Posterior vena cava (tissue), 2 donors: Measurements from ENCODE around the gene IL21R. TPM values are rescaled to one million over a fixed set of nuclear protein-coding genes. Genes with fewer than 3 reads are reported as not detected.
"Not testable (repeated sequence)": the region's sequence is repeated elsewhere in the genome, so short reads cannot be mapped to it uniquely, and the experiment has no call there.

Source experiments
- DNase-seq: peaks from one replicate; pipeline ENCODE4 v3.0.0-alpha.2; 2020; ENCODE audit warnings: low spot score
- intact Hi-C, 2 donors: fragments of 100-400 bp; cut with DNase I; formaldehyde crosslinking; loops; one replicate each; pipeline versions ENCODE4 v1.14.1 to v1.14.2; 2022 to 2023
- total RNA-seq, 2 donors: library from RNA; stranded (reverse); fragmentation: NEBNext Ultra II Directional; extraction: Animal tissue kit (Norgen Biotek cat#: 25700); gene quantifications; one replicate each; pipeline ENCODE4 v1.2.1, GENCODE V29; 2021
- donor health status: DM: yes; HTN: yes; CAD: no.
- donor health status: DM: yes; HTN: yes; CAD: no.

Gene IL21R
- total RNA-seq, 2 donors from 2014 or later, result 0.24 to 0.56 TPM

GRCh38 chr16:27398341-27398893, 3.6 kb upstream of the IL21R start:
- intact Hi-C loops, DNase-seq: not testable (repeated sequence)

DNA sequence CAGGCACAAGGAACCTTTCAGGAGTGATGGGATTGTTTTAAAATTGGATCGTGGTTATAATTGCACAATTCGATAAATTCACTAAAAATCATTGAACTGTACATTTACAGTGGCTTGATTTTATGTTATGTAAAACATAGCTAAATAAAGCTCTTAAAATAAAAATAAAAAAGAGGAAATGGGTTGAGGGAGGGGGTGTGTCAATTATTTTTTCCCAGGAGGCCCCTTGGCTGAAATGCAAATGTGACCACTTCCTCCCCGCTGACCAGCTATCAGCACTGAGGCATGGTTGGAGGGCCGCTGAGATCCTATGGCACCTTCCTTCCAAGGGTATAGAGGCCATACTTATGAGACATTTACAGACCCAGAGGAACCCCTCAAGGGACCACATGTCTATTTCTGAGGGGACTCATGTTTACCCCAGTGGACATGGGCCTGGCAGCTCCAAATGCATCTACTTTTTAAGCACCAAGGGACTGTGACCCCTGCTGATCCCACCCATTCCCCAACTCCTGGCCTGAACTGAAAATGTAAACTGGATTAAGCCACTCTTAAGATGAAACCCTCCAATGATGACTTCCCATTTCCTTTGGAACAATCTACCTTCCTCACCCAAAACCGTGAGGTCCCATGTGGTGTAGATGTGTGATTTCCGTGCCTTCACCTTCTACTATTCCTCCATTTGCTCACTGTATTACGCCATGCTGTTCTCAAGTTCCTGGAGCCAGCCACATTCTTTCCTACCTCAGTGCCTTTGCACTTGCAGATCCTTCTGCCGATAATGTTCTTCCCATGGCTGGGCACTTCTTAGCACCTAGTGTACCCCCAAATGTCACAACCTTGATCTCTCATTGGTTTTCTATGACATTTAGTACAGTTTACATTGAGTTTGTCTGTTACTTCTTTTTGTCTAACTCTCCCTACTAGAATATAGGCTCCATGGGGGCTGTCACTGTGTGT, 2.8 kb upstream of the IL21R start:
- no peak for DNase-seq
- intact Hi-C loops, result no loop called here

- intact Hi-C loops, result no loop called here
- no peak for DNase-seq
Measured at GRCh38 chr16:27399969-27400368, 2.0 kb upstream of the IL21R start.

DNA sequence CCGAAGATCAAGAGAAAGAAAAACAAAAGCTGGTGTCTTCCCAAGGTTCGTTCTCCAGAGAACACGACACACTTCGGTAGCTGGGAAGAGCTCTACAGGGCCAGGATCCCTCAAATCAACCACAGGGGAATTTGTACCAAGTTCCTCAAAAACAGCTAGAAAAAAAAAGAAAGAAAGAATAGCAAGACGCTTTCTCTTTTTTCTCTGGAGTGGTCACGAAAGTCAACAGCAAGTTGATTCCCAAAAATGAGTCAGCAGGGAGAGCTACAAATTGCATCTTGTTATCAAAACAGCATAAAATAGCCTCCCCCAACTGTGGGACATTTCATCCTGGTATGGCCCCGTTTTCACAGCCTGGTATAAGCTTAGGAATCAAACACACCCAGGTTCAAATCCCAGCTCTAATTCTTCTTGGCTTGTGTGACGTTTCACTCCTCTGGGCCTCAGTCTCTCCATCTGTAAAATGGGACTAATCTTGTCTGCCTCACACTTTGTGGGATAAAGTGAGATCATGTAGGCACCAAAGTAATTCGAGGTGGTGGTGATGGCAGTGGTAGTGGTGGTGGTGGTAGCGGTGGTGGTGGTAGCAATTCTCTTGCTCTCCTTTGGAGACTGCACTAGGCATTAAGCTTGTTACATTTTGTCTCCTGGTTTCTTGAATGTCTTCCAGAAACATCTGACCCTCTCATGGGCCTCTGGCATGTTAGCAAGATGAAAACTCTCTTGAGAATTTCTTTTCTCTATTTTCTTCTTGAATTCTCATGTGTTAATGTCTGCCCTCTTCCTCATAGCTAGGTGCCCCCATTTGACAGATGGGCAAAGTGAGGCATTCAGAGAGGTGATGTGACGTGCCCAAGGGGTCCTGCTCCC, 988 bp upstream of the IL21R start:
- intact Hi-C loops, result no loop called here
- DNase-seq, result no peak

- intact Hi-C loops, result no loop called here
Measured at GRCh38 chr16:27402569-27402963, 592 bp downstream of the IL21R start.

DNA sequence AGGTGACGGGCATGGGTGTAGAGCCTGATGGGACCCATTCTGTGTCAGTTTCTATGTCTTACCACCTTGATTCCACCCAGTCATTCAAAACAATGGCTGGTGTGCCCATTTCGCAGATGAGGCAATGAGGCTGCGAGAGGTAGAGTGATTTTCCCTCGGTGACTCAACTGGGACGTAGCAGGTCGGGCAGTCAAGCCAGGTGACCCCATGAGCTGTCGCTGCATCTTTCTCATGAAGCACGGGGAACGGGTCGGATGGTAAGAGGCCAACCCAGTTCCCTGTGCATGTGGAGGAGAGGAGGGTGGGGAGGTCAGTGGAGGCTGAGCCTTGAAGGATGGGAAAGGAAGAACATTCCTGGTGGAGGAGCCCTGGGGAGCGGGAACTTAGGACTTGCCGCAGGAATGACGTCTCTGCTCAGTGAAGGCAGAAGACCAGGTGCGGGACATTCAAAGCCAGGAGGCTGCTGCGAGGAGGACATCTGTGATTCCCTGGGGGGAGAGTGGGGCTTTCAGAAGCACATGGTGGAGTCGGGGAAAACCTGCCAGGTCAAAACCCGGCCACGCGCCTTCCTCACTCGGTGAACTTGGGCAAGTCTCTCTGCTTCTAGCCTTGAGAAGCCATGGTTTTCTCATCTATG, 1.1 kb downstream of the IL21R start:
- intact Hi-C loops, result no loop called here
- no peak for DNase-seq

More at GRCh38 chr16:27402569-27402963, 592 bp downstream of the IL21R start:
- DNase-seq, result no peak

DNA sequence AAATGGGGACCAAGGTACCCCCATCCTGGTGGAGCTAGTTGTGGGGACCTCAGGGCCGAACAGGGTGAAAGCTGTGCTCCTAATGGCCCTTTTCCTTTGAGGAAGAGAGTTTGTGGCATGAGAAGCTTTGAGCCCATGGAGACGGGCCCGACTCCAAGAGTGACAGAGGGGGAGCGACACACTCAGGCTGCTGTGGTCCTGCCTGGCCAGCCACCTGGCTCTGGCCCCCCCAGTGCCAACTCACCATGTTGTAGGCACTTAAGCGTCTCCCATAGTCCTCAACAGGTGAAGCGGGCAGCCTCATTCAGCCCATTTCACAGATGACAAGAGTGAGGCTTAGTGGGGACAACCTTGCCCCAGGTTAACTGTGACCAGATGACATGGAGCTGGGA, 1.6 kb downstream of the IL21R start:
- intact Hi-C loops, result no loop called here
- DNase-seq, result no peak

DNA sequence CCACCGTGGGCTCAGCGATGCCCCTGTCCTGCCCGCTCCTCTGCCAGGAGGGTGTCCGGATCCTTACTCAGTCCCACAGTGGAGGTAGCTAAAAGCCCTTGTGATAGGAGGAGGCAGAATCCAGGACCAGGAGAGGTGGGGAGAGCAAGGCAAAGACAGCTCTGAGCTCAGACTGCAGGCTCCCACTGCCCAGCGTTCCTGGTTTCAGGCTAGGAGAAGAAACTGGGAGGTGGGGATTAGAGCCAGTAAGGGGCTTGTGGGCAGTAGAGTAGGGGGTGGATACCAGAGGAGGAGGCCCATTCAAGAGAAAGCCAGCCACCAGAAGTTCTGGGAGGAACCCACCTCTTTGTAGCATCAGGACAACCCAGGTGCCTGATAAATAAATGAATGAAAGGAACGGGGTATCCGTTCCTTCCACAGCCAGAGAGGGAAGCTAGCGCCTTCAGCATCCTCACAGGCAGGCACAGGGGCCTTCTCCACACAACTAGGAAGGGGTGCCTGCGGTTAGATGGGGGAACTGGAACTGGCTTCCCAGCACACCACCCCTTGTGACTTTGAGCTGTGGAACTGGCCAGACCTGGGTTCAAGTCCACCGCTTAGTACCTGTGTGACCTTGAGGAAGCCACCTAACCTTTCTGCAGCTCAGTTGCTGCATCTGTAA, 2.3 kb downstream of the IL21R start:
- DNase-seq, result no peak
- intact Hi-C loops, result no loop called here

DNA sequence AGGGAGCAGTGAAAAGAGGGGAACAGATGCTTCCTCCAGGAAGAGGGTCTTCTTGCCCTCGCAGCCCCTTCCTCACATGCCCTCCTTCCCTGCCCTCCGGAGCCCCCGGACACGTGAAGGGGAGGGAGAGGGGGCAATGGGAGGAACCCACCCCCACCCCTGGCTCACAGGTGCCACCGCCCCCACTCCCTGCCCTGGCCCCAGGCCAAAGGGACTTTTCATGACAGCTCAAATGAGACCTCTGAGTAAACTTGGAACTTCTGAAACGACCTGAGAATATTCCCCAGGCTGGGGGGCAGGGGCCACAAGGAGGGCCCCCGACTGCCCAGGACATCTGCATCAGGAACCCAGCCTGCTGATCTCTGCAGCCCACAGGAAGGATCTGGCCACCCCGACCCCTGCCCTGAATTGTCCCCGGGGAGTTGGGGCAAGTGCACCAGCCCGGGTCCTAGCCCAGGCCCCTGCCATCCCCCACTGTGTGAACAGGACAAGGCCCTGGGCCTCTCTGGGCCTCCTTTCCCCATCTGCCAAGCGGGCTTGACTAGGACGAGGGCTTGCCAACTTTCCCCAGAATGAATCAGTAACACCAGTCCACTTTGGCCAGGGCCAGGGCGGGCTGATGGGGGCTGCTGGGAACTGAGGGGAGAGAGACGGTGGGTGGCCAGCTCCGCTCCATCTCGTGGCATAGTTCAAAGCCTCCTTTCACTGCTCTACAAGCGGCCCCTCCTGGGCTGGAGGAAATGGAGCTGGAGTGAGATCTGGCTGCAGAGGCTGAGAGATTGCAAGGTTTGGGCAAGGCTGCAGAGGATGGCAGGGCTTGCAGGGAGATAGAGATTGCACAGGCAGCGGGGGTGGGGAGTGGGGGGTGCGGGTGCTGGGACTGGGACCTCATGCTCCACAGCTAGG, 3.8 kb downstream of the IL21R start:
- intact Hi-C loops, result no loop called here
- no peak for DNase-seq

- DNase-seq, result no peak
- intact Hi-C loops, result no loop called here
Measured at GRCh38 chr16:27406511-27407128, 4.6 kb downstream of the IL21R start.

DNA sequence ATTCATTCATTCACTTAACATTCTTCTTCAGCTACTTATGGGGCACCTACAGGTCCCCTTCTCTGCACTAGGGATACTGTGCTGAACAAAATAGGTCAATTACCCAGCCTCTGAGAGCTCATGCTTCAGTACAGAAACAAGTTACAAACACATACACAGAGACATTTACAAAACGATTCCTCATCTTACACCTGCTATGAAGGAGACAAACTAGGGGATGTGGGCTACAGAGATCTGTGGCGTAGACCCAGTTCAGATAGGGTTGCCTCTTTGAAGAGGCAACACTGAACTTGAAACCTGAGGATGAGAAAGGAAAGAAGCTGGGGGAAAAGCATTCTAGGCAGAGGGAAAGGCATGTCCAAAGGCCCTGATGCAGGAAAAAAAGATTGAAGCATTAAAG, 5.2 kb downstream of the IL21R start:
- intact Hi-C loops, result no loop called here
- DNase-seq, result no peak

GRCh38 chr16:27408012-27408601, 6.1 kb downstream of the IL21R start:
- no peak for DNase-seq
- intact Hi-C loops, result no loop called here

DNA sequence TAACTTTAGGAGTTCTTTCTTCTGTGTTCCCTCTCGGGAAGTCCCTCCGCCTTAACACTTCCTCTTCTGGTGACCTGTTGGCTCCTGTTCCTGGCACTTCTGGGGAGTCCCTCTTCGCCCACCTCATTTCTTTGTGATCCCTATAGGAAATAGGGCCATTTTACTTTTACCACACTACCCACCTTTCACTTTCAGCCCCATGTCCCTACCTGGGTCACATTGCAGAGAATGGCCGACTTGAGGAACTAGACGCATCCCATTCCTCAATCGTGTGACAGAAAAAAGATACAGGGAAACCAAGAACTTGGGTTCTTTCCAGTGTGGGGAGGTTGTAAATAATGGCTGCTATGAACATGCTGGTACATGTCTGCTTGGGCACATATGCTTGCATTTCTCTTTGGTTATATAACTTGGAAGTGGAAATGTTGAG, 6.6 kb downstream of the IL21R start:
- intact Hi-C loops, result no loop called here
- DNase-seq, result no peak

GRCh38 chr16:27409958-27410357, 8.0 kb downstream of the IL21R start:
- intact Hi-C loops, DNase-seq: not testable (repeated sequence)

DNA sequence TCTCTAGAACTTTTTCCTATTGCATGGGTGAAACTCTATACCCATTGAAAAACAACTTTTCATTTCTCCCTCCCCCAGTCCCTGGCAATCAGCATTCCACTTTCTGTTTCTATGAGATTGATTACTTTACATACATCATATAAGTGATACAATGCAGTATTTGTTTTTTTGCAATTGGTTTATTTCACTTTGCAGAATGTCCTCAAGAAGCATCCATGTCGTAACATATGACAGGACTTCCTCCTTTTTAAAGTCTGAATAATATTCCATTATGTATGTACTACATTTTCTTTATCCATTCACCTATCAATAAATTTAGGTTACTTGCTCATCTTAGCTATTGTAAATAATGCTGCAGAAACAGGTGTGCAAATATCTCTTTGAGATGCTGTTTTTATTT, 8.8 kb downstream of the IL21R start:
- intact Hi-C loops, result no loop called here
- no peak for DNase-seq

GRCh38 chr16:27413956-27414355, 12.0 kb downstream of the IL21R start:
- intact Hi-C loops, result no loop called here
- no peak for DNase-seq

DNA sequence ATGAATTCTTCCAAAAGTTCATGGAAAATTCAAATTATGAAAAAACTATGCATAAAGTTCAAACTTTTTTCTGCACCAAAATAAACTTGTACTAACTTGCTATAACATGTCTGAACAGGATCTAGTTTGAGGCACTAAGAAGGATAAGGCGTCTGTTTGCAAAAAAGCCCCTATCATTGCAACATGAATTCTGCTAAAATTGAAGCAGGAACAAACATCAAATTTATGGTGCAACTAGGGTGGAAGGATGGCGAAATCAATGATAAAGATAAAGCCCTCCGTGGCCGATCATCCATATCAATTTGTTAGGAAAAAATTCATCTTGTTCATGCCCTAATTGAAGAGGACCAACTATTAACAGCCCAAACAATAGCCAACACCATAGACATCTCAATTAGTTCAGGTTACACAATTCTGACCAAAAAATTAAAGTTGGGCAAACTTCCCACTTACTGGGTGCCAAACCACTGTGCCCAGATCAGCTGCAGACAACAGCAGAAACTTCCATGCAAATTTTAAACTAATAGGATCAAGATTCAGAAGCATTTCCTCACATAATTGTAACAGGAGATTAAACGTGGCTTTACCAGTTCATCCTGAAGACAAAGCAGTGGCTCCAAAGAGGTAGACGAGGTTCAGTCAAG, 12.9 kb downstream of the IL21R start:
- intact Hi-C loops, result no loop called here
- no peak for DNase-seq
